DND-41 (cell line): ENCODE data around the gene FNDC3B.

Experiments used
- ATAC-seq: fragments of 200-7000 bp; cut with Tn5 transposase; 3 replicates; pipeline ENCODE4 v1.9.1; 2021; ENCODE audit warnings: low read depth; ENCODE audit not compliant: insufficient read depth
- DNase-seq: peaks from one replicate; pipeline ENCODE4 v3.0.0-alpha.2; 2020
- H2AFZ ChIP-seq: 2 replicates; pipeline ENCODE4 v1.6.0; 2012; ENCODE audit warnings: low read depth, low read length
- H3K27ac ChIP-seq: 2 replicates; pipeline ENCODE4 v1.5.1; 2012; ENCODE audit warnings: low read length, inconsistent platforms
- H3K27me3 ChIP-seq: fragments of 200-600 bp; sonication (generic); 2 replicates; pipeline ENCODE4 v1.6.0; 2012; ENCODE audit warnings: low read length, mild to moderate bottlenecking, inconsistent platforms; ENCODE audit not compliant: insufficient read depth, poor library complexity
- H3K36me3 ChIP-seq: 2 replicates; pipeline ENCODE4 v1.5.1; 2012; ENCODE audit warnings: low read length, inconsistent platforms; ENCODE audit not compliant: insufficient read depth
- H3K4me1 ChIP-seq: 2 replicates; pipeline ENCODE4 v1.5.1; 2012; ENCODE audit warnings: mild to moderate bottlenecking, low read length; ENCODE audit not compliant: insufficient read depth
- H3K4me2 ChIP-seq: 2 replicates; pipeline ENCODE4 v1.6.0; 2012; ENCODE audit warnings: mild to moderate bottlenecking, moderate library complexity, low read length, inconsistent platforms; ENCODE audit not compliant: insufficient read depth
- H3K4me3 ChIP-seq, 2 experiments: fragments of 200-600 bp in 1 of 2; shearing (Covaris generic) in 1 of 2; 2 replicates each; pipeline ENCODE4 v1.5.1; 2012 to 2016; ENCODE audit warnings: inconsistent platforms in 2 of 2, low read length in 2 of 2, mild to moderate bottlenecking in 2 of 2, low read depth in 1 of 2, moderate library complexity in 1 of 2
- H3K79me2 ChIP-seq: 2 replicates; pipeline ENCODE4 v1.6.0; 2012; ENCODE audit warnings: low read length, inconsistent platforms; ENCODE audit not compliant: insufficient read depth
- H3K9ac ChIP-seq: 2 replicates; pipeline ENCODE4 v1.6.0; 2012; ENCODE audit warnings: low read depth, mild to moderate bottlenecking, inconsistent platforms, low read length, moderate library complexity
- H3K9me3 ChIP-seq: 2 replicates; pipeline ENCODE4 v1.5.1; 2012; ENCODE audit warnings: low read length, moderate library complexity, mild to moderate bottlenecking, inconsistent platforms; ENCODE audit not compliant: insufficient read depth, severe bottlenecking
- H4K20me1 ChIP-seq: 2 replicates; pipeline ENCODE4 v1.6.0; 2012; ENCODE audit warnings: low read length; ENCODE audit not compliant: insufficient read depth
- CTCF ChIP-seq: IDR thresholded peaks from 2 replicates; pipeline ENCODE4 v1.5.1; 2012; ENCODE audit warnings: borderline replicate concordance, low read length, moderate library complexity, mild to moderate bottlenecking; ENCODE audit not compliant: poor library complexity, severe bottlenecking; ENCODE audit errors: extremely low read depth
- EZH2 ChIP-seq: IDR thresholded peaks from 3 replicates; pipeline ENCODE4 v1.6.1; 2012; ENCODE audit warnings: borderline replicate concordance, low read depth, mild to moderate bottlenecking, moderate library complexity, low read length, inconsistent platforms; ENCODE audit not compliant: severe bottlenecking

The FNDC3B gene

GRCh38 chr3:172199850-172200369 lies 160.5 kb downstream of the FNDC3B start:
- ATAC-seq (no peak), DNase-seq (no peak)
- H3K27ac ChIP-seq: no peak overlapping the region
- TF ChIP-seq CTCF (no peak), EZH2 (no peak)
- H3K9me3 ChIP-seq: peaks cover 4% of the 10 kb centered on the region
- H3K36me3 ChIP-seq: no peaks in the 10 kb centered on the region
- no peak overlapping the region for H2AFZ ChIP-seq
- H4K20me1 ChIP-seq: no peaks in the 10 kb centered on the region
- no peak overlapping the region for H3K4me2 ChIP-seq
- no peak overlapping the region for H3K4me3 ChIP-seq
- no peak overlapping the region for H3K9ac ChIP-seq
- no peaks in the 10 kb centered on the region for H3K79me2 ChIP-seq
- H3K4me1 ChIP-seq: no peaks in the 10 kb centered on the region
- no peaks in the 10 kb centered on the region for H3K27me3 ChIP-seq

- Histone ChIP-seq H3K79me2 (no peaks in the 10 kb centered on the region), H4K20me1 (no peaks in the 10 kb centered on the region), H3K36me3 (no peaks in the 10 kb centered on the region), H3K27ac (no peak overlapping the region), H3K4me3 (no peak overlapping the region), H2AFZ (no peak overlapping the region), H3K27me3 (no peaks in the 10 kb centered on the region), H3K9ac (no peak overlapping the region), H3K4me1 (no peaks in the 10 kb centered on the region), H3K4me2 (no peak overlapping the region), H3K9me3 (peaks cover 17% of the 10 kb centered on the region)
- ATAC-seq (no peak), DNase-seq (no peak)
- TF ChIP-seq EZH2: no peak
- no peak for TF ChIP-seq CTCF
Measured at GRCh38 chr3:172201136-172201869, 161.9 kb downstream of the FNDC3B start.

GRCh38 chr3:172201870-172202236 lies 162.5 kb downstream of the FNDC3B start:
- H3K4me2 ChIP-seq: no peak overlapping the region
- H3K79me2 ChIP-seq: no peaks in the 10 kb centered on the region
- H3K27ac ChIP-seq: no peak overlapping the region
- H3K9me3 ChIP-seq: peaks cover 17% of the 10 kb centered on the region
- no peaks in the 10 kb centered on the region for H3K27me3 ChIP-seq
- TF ChIP-seq CTCF: no peak
- no peak for TF ChIP-seq EZH2
- ATAC-seq: no peak
- no peak for DNase-seq
- no peaks in the 10 kb centered on the region for H3K4me1 ChIP-seq
- no peaks in the 10 kb centered on the region for H3K36me3 ChIP-seq
- H4K20me1 ChIP-seq: no peaks in the 10 kb centered on the region
- no peak overlapping the region for H2AFZ ChIP-seq
- no peak overlapping the region for H3K9ac ChIP-seq
- no peak overlapping the region for H3K4me3 ChIP-seq
